HG03432 (cell line): Measurements from ENCODE around the gene MUC2.

Experiments used
- ATAC-seq: cut with Tn5 transposase; IDR thresholded peaks from one replicate; pipeline ENCODE4 v1.9.1; 2021; ENCODE audit warnings: mild to moderate bottlenecking, moderate library complexity; ENCODE audit not compliant: unreplicated experiment

Gene MUC2

GRCh38 chr11:1036303-1036923 lies 38.3 kb upstream of the MUC2 start, which contains the start of gene MUC6:
Gene MUC6 (minus strand): TSS chr11:1036718. CDS start chr11:1036655, 63 bp downstream.
- ATAC-seq = no peak

- no peak for ATAC-seq
Observed at GRCh38 chr11:1036931-1037330, 37.7 kb upstream of the MUC2 start.

- ATAC-seq = no peak
Observed at GRCh38 chr11:1037506-1038055, 37.1 kb upstream of the MUC2 start.

GRCh38 chr11:1038361-1038760 lies 36.3 kb upstream of the MUC2 start:
- ATAC-seq = no peak

GRCh38 chr11:1038921-1039320 lies 35.8 kb upstream of the MUC2 start:
- no peak for ATAC-seq

- ATAC-seq = no peak
Observed at GRCh38 chr11:1039481-1040427, 34.9 kb upstream of the MUC2 start.

GRCh38 chr11:1040428-1041148 lies 34.1 kb upstream of the MUC2 start:
- no peak for ATAC-seq

- ATAC-seq = no peak
Observed at GRCh38 chr11:1041149-1041467, 33.6 kb upstream of the MUC2 start.

GRCh38 chr11:1041471-1041870 lies 33.2 kb upstream of the MUC2 start:
- no peak for ATAC-seq

GRCh38 chr11:1041936-1042608 lies 32.6 kb upstream of the MUC2 start:
- no peak for ATAC-seq

GRCh38 chr11:1042626-1043562 lies 31.8 kb upstream of the MUC2 start:
- ATAC-seq = no peak

GRCh38 chr11:1043563-1044096 lies 31.0 kb upstream of the MUC2 start:
- ATAC-seq = no peak

GRCh38 chr11:1044160-1044559 lies 30.5 kb upstream of the MUC2 start:
- no peak for ATAC-seq

GRCh38 chr11:1047595-1048156 lies 27.0 kb upstream of the MUC2 start:
- no peak for ATAC-seq

GRCh38 chr11:1048375-1049070 lies 26.2 kb upstream of the MUC2 start:
- no peak for ATAC-seq

GRCh38 chr11:1049071-1049405 lies 25.6 kb upstream of the MUC2 start:
- no peak for ATAC-seq

GRCh38 chr11:1049431-1049891 lies 25.2 kb upstream of the MUC2 start:
- ATAC-seq = no peak

- ATAC-seq = no peak
Observed at GRCh38 chr11:1049911-1050580, 24.6 kb upstream of the MUC2 start.
